B cell (primary cell): ENCODE measurements around the gene LCN9. TPM values are rescaled to one million over a fixed set of nuclear protein-coding genes. Genes with fewer than 3 reads are reported as not detected.

Experiments
- ATAC-seq: fragments of 200-7000 bp; cut with Tn5 transposase; one replicate; pipeline ENCODE4 v1.10.0; 2021; ENCODE audit warnings: low read depth, mild to moderate bottlenecking, moderate number of reproducible peaks, moderate library complexity
- CTCF ChIA-PET: fragments of 350-600 bp; sonication (Branson Sonifier 250); formaldehyde crosslinking; loops from one replicate; lab custom pipeline; 2021; ENCODE audit warnings: antibody characterized with exemption, inconsistent platforms; lab: Charles Lee
- POLR2A ChIA-PET: fragments of 350-600 bp; sonication (Branson Sonifier 250); formaldehyde crosslinking; loops from one replicate; lab custom pipeline; 2021; ENCODE audit warnings: antibody characterized with exemption; lab: Charles Lee
- DNase-seq: peaks from one replicate; pipeline ENCODE4 v3.0.0; 2013
- H2AFZ ChIP-seq: 2 replicates; pipeline ENCODE4 v1.6.1; 2012; ENCODE audit warnings: mild to moderate bottlenecking, low read depth, low read length; ENCODE audit not compliant: insufficient read depth, poor library complexity, severe bottlenecking
- H3K27ac ChIP-seq, 2 donors: 1 replicate in 1 of 2; 2 replicates in 1 of 2; pipeline ENCODE4 v1.5.1; 2012 to 2013; ENCODE audit warnings: low read length in 2 of 2, mild to moderate bottlenecking in 2 of 2, moderate library complexity in 1 of 2
- H3K27me3 ChIP-seq, 4 experiments: fragments of 200-600 bp in 1 of 4; sonication (generic) in 1 of 4; replicated peaks in 1 of 4; 1 replicate in 2 of 4; 2 replicates in 2 of 4; pipeline versions ENCODE4 v1.6.1 to v1.7.0; 2013 to 2016; ENCODE audit warnings: low read length in 3 of 4, mild to moderate bottlenecking in 2 of 4, mixed read lengths in 1 of 4, moderate library complexity in 1 of 4; ENCODE audit not compliant: insufficient read depth in 4 of 4, control insufficient read depth in 3 of 4; ENCODE audit errors: control extremely low read depth in 1 of 4
- H3K36me3 ChIP-seq, 2 experiments: replicated peaks in 1 of 2; 1 replicate in 1 of 2; 2 replicates in 1 of 2; pipeline versions ENCODE4 v1.6.1 to v1.7.1; 2013; ENCODE audit warnings: low read length in 1 of 2; ENCODE audit not compliant: insufficient read depth in 2 of 2, control insufficient read depth in 1 of 2; ENCODE audit errors: control extremely low read depth in 1 of 2, extremely low read depth in 1 of 2
- H3K4me1 ChIP-seq, 2 donors: fragments of 200-600 bp in 1 of 2; sonication (generic) in 1 of 2; 1 replicate in 1 of 2; 2 replicates in 1 of 2; pipeline versions ENCODE4 v1.5.1 to v1.6.1; 2013 to 2017; ENCODE audit warnings: low read length in 2 of 2; ENCODE audit not compliant: control insufficient read depth in 2 of 2, insufficient read depth in 2 of 2
- H3K4me2 ChIP-seq: replicated peaks from 2 replicates; pipeline ENCODE3; 2012; ENCODE audit warnings: mild to moderate bottlenecking, low read depth, low read length; ENCODE audit not compliant: poor library complexity, severe bottlenecking
- H3K4me3 ChIP-seq, 5 experiments: fragments of 200-600 bp in 1 of 5; sonication (generic) in 1 of 5; 1 replicate in 3 of 5; 2 replicates in 2 of 5; pipeline versions ENCODE4 v1.5.1 to v1.7.0; 2011 to 2016; ENCODE audit warnings: low read length in 4 of 5, mild to moderate bottlenecking in 4 of 5, low read depth in 2 of 5, control low read depth in 1 of 5, moderate library complexity in 1 of 5; ENCODE audit not compliant: insufficient read depth in 1 of 5; ENCODE audit errors: control extremely low read depth in 1 of 5, extremely low read depth in 1 of 5
- H3K79me2 ChIP-seq: fragments of 200-600 bp; sonication (generic); one replicate; pipeline ENCODE4 v1.6.0; 2016; ENCODE audit warnings: low read length; ENCODE audit not compliant: control insufficient read depth, insufficient read depth
- H3K9ac ChIP-seq: fragments of 200-600 bp; sonication (generic); 2 replicates; pipeline ENCODE4 v1.6.1; 2017; ENCODE audit warnings: mild to moderate bottlenecking, low read length, moderate library complexity
- H3K9me3 ChIP-seq, 3 donors: one replicate each; pipeline versions ENCODE4 v1.6.1 to v1.7.1; 2013; ENCODE audit warnings: low read length in 2 of 3; ENCODE audit not compliant: control insufficient read depth in 2 of 3, insufficient read depth in 1 of 3; ENCODE audit errors: control extremely low read depth in 1 of 3
- H4K20me1 ChIP-seq: 2 replicates; pipeline ENCODE4 v1.6.0; 2012; ENCODE audit warnings: mild to moderate bottlenecking, low read length; ENCODE audit not compliant: insufficient read depth, control insufficient read depth, poor library complexity, severe bottlenecking
- H3K27ac Mint-ChIP-seq: one replicate; pipeline ENCODE4 v1.8.0; 2021; ENCODE audit warnings: mixed read lengths
- H3K27me3 Mint-ChIP-seq: one replicate; pipeline ENCODE4 v1.8.0; 2021; ENCODE audit warnings: mixed read lengths
- H3K4me1 Mint-ChIP-seq: one replicate; pipeline ENCODE4 v1.8.0; 2021; ENCODE audit warnings: mixed read lengths
- H3K4me3 Mint-ChIP-seq: one replicate; pipeline ENCODE4 v1.8.0; 2021; ENCODE audit warnings: mixed read lengths
- H3K9me3 Mint-ChIP-seq: one replicate; pipeline ENCODE4 v1.8.0; 2022; ENCODE audit warnings: mixed read lengths; ENCODE audit not compliant: insufficient read depth
- EZH2 ChIP-seq: IDR thresholded peaks from 2 replicates; pipeline ENCODE4 v1.6.1; 2012; ENCODE audit warnings: borderline replicate concordance, low read depth, mild to moderate bottlenecking, moderate library complexity, low read length; ENCODE audit not compliant: insufficient read depth, poor library complexity, severe bottlenecking
- WGBS: methylation state at CpG from one replicate; pipeline ENCODE4 v1.1.5; 2013; ENCODE audit warnings: missing lambda C conversion rate; ENCODE audit not compliant: insufficient coverage; 5-methylcytosine and 5-hydroxymethylcytosine counted together
- intact Hi-C: fragments of 100-400 bp; cut with micrococcal nuclease; formaldehyde crosslinking; loops from one replicate; pipeline ENCODE4 v1.10.0; 2022
- polyA plus RNA-seq: library from polyadenylated mRNA; depleted of rRNA; stranded (reverse); fragments of >200 nt; gene quantifications from 2 replicates; pipeline ENCODE4 v1.2.3, GENCODE V29; 2012
- total RNA-seq, 2 donors: library from RNA; stranded (reverse); fragments of 120-200 nt in 1 of 2; gene quantifications; 1 replicate in 1 of 2; 2 replicates in 1 of 2; pipeline versions ENCODE4 v1.2.3 to v1.2.4, GENCODE V29; 2013 to 2022
- TF ChIP-seq, protein P1 (sequence below): fragments of 200-600 bp; IDR thresholded peaks from one replicate; pipeline ENCODE4 v1.8.0; 2022; ENCODE audit warnings: antibody characterized with exemption, mild to moderate bottlenecking

LCN9 gene
- total and polyA plus RNA-seq, 2 donors (not counting 1 experiment from before 2014, with no cell fraction given): not detected

DNA sequence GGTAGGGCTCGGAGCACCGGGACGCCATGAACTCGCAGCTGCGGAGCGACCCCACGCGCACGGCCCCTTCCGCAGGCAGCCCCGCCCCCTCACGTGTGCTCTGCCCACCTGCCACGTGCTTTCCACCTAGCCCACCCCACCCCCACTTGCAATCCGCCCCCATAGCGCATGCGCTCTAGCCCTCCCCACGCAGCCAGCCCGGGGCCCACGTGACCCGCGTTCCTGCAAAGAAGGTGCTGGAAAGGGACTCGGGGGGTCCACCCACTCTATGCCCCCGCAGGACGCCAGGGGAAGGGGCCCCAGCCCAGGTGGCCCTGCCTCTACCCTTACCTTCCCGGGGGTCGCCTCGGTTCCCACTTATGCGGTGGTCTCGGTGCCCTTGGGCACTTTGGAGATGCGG lies 36.3 kb downstream of the LCN9 start, which contains the start of gene SOHLH1:
SOHLH1 (minus strand) TSS at position 42 of the 400 bp plus-strand sequence; CDS start at position 28, 14 bp downstream.
- Histone ChIP-seq H3K9me3 (no peaks in the 10 kb centered on the region), H3K4me2 (no peak within 1 kb of the TSS), H2AFZ (no peak within 1 kb of the TSS), H3K79me2 (no peaks in the 10 kb centered on the region), H3K27ac (no peak within 1 kb of the TSS), H4K20me1 (no peaks in the 10 kb centered on the region), H3K4me3 (no peak within 1 kb of the TSS), H3K9ac (no peak within 1 kb of the TSS), H3K36me3 (no peaks in the 10 kb centered on the region), H3K27me3 (peaks cover 0 to 11% (median 0%) of the 10 kb centered on the region in 4 experiments), H3K4me1 (peaks cover 6 to 7% of the 10 kb centered on the region in 2 donors)
- POLR2A ChIA-PET: no interaction called here
- 86% methylated on average over 23 of the region's 30 CpGs for WGBS
- DNase-seq (no peak), ATAC-seq (no peak)
- TF ChIP-seq EZH2: no peak
- TF ChIP-seq, protein P1, sequence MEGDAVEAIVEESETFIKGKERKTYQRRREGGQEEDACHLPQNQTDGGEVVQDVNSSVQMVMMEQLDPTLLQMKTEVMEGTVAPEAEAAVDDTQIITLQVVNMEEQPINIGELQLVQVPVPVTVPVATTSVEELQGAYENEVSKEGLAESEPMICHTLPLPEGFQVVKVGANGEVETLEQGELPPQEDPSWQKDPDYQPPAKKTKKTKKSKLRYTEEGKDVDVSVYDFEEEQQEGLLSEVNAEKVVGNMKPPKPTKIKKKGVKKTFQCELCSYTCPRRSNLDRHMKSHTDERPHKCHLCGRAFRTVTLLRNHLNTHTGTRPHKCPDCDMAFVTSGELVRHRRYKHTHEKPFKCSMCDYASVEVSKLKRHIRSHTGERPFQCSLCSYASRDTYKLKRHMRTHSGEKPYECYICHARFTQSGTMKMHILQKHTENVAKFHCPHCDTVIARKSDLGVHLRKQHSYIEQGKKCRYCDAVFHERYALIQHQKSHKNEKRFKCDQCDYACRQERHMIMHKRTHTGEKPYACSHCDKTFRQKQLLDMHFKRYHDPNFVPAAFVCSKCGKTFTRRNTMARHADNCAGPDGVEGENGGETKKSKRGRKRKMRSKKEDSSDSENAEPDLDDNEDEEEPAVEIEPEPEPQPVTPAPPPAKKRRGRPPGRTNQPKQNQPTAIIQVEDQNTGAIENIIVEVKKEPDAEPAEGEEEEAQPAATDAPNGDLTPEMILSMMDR: no peak
- intact Hi-C loops: no loop called here
- Mint-ChIP-seq H3K27ac (no peak within 1 kb of the TSS), H3K4me1 (no peaks in the 10 kb centered on the region), H3K27me3 (no peaks in the 10 kb centered on the region), H3K9me3 (no peaks in the 10 kb centered on the region), H3K4me3 (no peak within 1 kb of the TSS)
- CTCF ChIA-PET: no interaction called here

- no peaks in the 10 kb centered on the region for H3K9me3 ChIP-seq
- H3K4me1 ChIP-seq: peaks cover 6 to 7% of the 10 kb centered on the region in 2 donors
- H3K79me2 ChIP-seq: no peaks in the 10 kb centered on the region
- no peak for ATAC-seq
- H3K27me3 ChIP-seq: peaks cover 0 to 11% (median 0%) of the 10 kb centered on the region in 4 experiments
- 84% methylated on average over 15 of the region's 15 CpGs for WGBS
- CTCF ChIA-PET: no interaction called here
- intact Hi-C loops: no loop called here
- Mint-ChIP-seq H3K27me3 (no peaks in the 10 kb centered on the region), H3K27ac (no peak overlapping the region), H3K4me3 (no peak overlapping the region), H3K4me1 (no peaks in the 10 kb centered on the region), H3K9me3 (no peaks in the 10 kb centered on the region)
- H3K36me3 ChIP-seq: no peaks in the 10 kb centered on the region
- no peak overlapping the region for H3K4me3 ChIP-seq
- no peak overlapping the region for H2AFZ ChIP-seq
- POLR2A ChIA-PET: no interaction called here
- TF ChIP-seq, protein P1: no peak
- no peak for TF ChIP-seq EZH2
- no peaks in the 10 kb centered on the region for H4K20me1 ChIP-seq
- no peak for DNase-seq
- no peak overlapping the region for H3K4me2 ChIP-seq
- no peak overlapping the region for H3K27ac ChIP-seq
- H3K9ac ChIP-seq: no peak overlapping the region
Observed at GRCh38 chr9:135700525-135700924, 37.4 kb downstream of the LCN9 start.
